ENCODE measurements around the gene HLA-DMA.

The HLA-DMA gene

DNA sequence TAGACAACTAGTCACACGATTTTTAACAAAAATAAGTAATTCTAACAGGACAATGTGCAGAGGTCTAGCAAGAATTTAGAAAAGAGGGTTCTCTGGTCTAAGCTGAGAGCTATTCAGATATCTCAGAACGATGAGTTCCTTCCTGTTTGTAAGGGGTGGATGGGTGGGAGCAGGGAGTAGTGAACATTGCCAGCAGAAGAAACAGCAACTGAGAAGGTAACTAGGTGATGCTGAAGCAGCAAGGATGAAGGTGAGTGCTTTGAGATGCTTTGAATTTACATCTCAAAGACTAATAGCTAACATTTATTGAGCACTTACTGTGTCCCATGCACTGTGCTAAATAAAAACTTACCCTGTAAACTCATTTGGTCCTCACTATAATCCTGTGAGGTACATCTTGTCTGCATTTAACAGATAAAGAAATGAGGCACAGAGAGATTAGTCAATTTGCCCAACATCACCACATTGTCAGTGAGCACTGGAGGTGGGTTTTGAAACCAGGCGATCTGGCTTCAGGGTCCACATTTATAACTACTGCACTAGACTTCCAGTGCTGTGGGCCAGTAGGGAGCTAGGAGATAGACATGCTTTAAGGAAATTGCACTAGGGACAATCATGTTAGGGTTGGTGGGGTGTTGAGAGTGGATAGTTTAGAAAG lies 31.2 kb upstream of the HLA-DMA start:
- Histone ChIP-seq H2BK5ac (ENCODE audit: low read depth, low read length, poor library complexity) (no peak overlapping the region), H3K27me3 (ENCODE audit: insufficient read depth, low read length) (no peaks in the 10 kb centered on the region), H3K9ac (ENCODE audit: low read length) (no peak overlapping the region), H3K14ac (ENCODE audit: low read length) (no peak overlapping the region), H2AK5ac (ENCODE audit: low read length) (no peak overlapping the region), H3K79me1 (ENCODE audit: low read length) (no peaks in the 10 kb centered on the region), H3K4ac (ENCODE audit: low read depth, low read length) (no peak overlapping the region), H3K4me3 (ENCODE audit: low read depth, low read length) (no peak overlapping the region), H3K79me2 (ENCODE audit: control insufficient read depth, insufficient read depth, low read length, poor library complexity) (no peaks in the 10 kb centered on the region), H3K36me3 (ENCODE audit: control insufficient read depth in 1 of 2, insufficient read depth in 2 of 2, low read length in 2 of 2) (peaks cover 18 to 22% of the 10 kb centered on the region in 2 experiments), H3K18ac (ENCODE audit: low read length) (no peak overlapping the region), H3K4me2 (ENCODE audit: low read length) (no peak overlapping the region), H4K12ac (ENCODE audit: low read depth, low read length) (no peak overlapping the region), H4K91ac (ENCODE audit: low read depth, low read length) (no peak overlapping the region), H3K4me1 (ENCODE audit: control insufficient read depth in 1 of 2, insufficient read depth in 2 of 2, low read length in 2 of 2) (no peaks in the 10 kb centered on the region), H3K27ac (ENCODE audit: low read depth, low read length) (no peak overlapping the region), H3K23ac (ENCODE audit: low read length) (no peak overlapping the region), H3K9me3 (ENCODE audit: insufficient read depth, low read depth, low read length) (peaks cover 2% of the 10 kb centered on the region), H2AFZ (ENCODE audit: insufficient read depth, low read length, poor library complexity) (no peak overlapping the region), H4K8ac (ENCODE audit: low read depth, low read length) (no peak overlapping the region), H2BK120ac (ENCODE audit: insufficient read depth, low read length, poor library complexity) (no peak overlapping the region), H2BK12ac (ENCODE audit: low read length) (no peak overlapping the region)
- no CpG with 5 or more reads among the region's 3 CpGs for WGBS (ENCODE audit: extremely low coverage, insufficient coverage, insufficient read length)
- peak in 1 of 2 donors; percentile 28 for DNase-seq

DNA sequence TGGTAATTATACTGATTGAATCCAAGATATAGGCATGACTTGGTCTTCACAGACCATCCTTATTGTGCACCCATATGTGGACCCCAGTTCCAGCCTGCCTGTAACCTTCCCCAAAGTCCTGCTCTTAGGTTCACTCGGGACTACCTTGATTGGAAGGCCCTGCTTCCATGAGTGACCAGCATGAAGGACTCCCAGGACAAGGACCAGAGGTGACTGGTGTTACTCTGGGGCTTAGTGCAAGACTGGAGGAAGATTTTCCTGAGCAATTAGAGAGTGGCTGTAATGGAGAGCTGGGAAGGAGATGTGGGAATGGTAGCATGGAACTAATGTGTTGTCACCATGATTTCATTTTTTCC lies 30.6 kb upstream of the HLA-DMA start:
- no peak overlapping the region for H3K18ac ChIP-seq (ENCODE audit: low read length)
- no peak overlapping the region for H2AK5ac ChIP-seq (ENCODE audit: low read length)
- H3K23ac ChIP-seq (ENCODE audit: low read length), result no peak overlapping the region
- H3K4me2 ChIP-seq (ENCODE audit: low read length), result no peak overlapping the region
- DNase-seq, result peak in 1 of 2 donors; percentile 50
- no peak overlapping the region for H2BK5ac ChIP-seq (ENCODE audit: low read depth, low read length, poor library complexity)
- no peak overlapping the region for H4K8ac ChIP-seq (ENCODE audit: low read depth, low read length)
- no peak overlapping the region for H3K9ac ChIP-seq (ENCODE audit: low read length)
- no CpG with 5 or more reads among the region's 1 CpG for WGBS (ENCODE audit: extremely low coverage, insufficient coverage, insufficient read length)
- no peak overlapping the region for H4K12ac ChIP-seq (ENCODE audit: low read depth, low read length)
- no peak overlapping the region for H4K91ac ChIP-seq (ENCODE audit: low read depth, low read length)
- H3K4me3 ChIP-seq (ENCODE audit: low read depth, low read length), result no peak overlapping the region
- no peaks in the 10 kb centered on the region for H3K79me1 ChIP-seq (ENCODE audit: low read length)
- H2BK120ac ChIP-seq (ENCODE audit: insufficient read depth, low read length, poor library complexity), result no peak overlapping the region
- H3K4me1 ChIP-seq (ENCODE audit: control insufficient read depth in 1 of 2, insufficient read depth in 2 of 2, low read length in 2 of 2), result no peaks in the 10 kb centered on the region
- peaks cover 22 to 27% of the 10 kb centered on the region in 2 experiments for H3K36me3 ChIP-seq (ENCODE audit: control insufficient read depth in 1 of 2, insufficient read depth in 2 of 2, low read length in 2 of 2)
- H3K27ac ChIP-seq (ENCODE audit: low read depth, low read length), result no peak overlapping the region
- H3K9me3 ChIP-seq (ENCODE audit: insufficient read depth, low read depth, low read length), result peaks cover 2% of the 10 kb centered on the region
- H2BK12ac ChIP-seq (ENCODE audit: low read length), result no peak overlapping the region
- no peaks in the 10 kb centered on the region for H3K79me2 ChIP-seq (ENCODE audit: control insufficient read depth, insufficient read depth, low read length, poor library complexity)
- H3K27me3 ChIP-seq (ENCODE audit: insufficient read depth, low read length), result no peaks in the 10 kb centered on the region
- H2AFZ ChIP-seq (ENCODE audit: insufficient read depth, low read length, poor library complexity), result no peak overlapping the region
- H3K14ac ChIP-seq (ENCODE audit: low read length), result no peak overlapping the region
- no peak overlapping the region for H3K4ac ChIP-seq (ENCODE audit: low read depth, low read length)

DNA sequence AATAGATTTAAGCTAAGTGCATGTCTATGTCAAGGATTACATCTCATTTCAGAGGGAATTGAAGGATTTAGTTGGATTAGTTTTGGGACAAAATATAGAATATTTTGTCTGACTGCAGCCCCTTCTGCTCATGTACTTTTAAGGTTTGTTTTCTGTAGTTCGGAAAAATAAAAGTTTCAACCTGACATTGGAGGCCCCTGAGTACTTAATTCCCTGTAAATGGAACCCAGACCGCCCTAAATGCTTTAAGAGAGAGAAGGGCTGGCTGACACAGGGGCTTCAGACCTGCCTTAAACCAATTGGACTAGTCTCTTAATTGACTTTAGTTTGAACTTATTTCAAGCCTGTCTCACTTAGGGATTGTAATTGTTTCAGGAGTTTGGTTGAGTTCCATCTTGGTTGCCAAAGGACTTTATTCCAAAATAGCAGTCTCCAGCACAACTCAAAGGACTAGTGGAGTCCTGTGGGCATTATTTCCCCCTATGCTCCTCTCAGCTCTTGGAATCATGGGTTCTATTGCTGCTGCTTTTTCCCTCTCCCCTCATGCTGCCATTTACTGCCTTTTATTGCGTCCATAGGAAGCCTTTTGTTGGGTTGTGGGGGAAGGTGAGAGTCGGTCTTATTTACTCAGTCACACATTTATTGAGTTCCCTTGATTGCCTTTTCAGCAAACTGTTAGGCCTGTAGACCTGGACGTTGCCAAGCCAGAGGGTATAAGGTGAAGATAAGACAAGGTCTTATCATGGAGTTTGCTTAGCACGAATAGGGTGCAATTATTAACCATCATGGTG lies 30.0 kb upstream of the HLA-DMA start:
- Histone ChIP-seq H3K4me2 (ENCODE audit: low read length) (no peak overlapping the region), H3K79me1 (ENCODE audit: low read length) (no peaks in the 10 kb centered on the region), H3K14ac (ENCODE audit: low read length) (no peak overlapping the region), H3K18ac (ENCODE audit: low read length) (no peak overlapping the region), H4K8ac (ENCODE audit: low read depth, low read length) (no peak overlapping the region), H3K79me2 (ENCODE audit: control insufficient read depth, insufficient read depth, low read length, poor library complexity) (no peaks in the 10 kb centered on the region), H4K91ac (ENCODE audit: low read depth, low read length) (no peak overlapping the region), H3K36me3 (ENCODE audit: control insufficient read depth in 1 of 2, insufficient read depth in 2 of 2, low read length in 2 of 2) (peaks cover 27 to 33% of the 10 kb centered on the region in 2 experiments), H4K12ac (ENCODE audit: low read depth, low read length) (no peak overlapping the region), H3K27ac (ENCODE audit: low read depth, low read length) (no peak overlapping the region), H2BK120ac (ENCODE audit: insufficient read depth, low read length, poor library complexity) (no peak overlapping the region), H2AFZ (ENCODE audit: insufficient read depth, low read length, poor library complexity) (no peak overlapping the region), H2BK12ac (ENCODE audit: low read length) (no peak overlapping the region), H3K4me3 (ENCODE audit: low read depth, low read length) (no peak overlapping the region), H3K9me3 (ENCODE audit: insufficient read depth, low read depth, low read length) (peaks cover 2% of the 10 kb centered on the region), H3K4me1 (ENCODE audit: control insufficient read depth in 1 of 2, insufficient read depth in 2 of 2, low read length in 2 of 2) (no peaks in the 10 kb centered on the region), H3K4ac (ENCODE audit: low read depth, low read length) (no peak overlapping the region), H3K9ac (ENCODE audit: low read length) (no peak overlapping the region), H3K23ac (ENCODE audit: low read length) (no peak overlapping the region), H2AK5ac (ENCODE audit: low read length) (no peak overlapping the region), H3K27me3 (ENCODE audit: insufficient read depth, low read length) (no peaks in the 10 kb centered on the region), H2BK5ac (ENCODE audit: low read depth, low read length, poor library complexity) (no peak overlapping the region)
- peak in 1 of 2 donors; percentile 59 for DNase-seq
- no CpG with 5 or more reads among the region's 6 CpGs for whole genome bisulfite sequencing (ENCODE audit: extremely low coverage, insufficient coverage, insufficient read length)

DNA sequence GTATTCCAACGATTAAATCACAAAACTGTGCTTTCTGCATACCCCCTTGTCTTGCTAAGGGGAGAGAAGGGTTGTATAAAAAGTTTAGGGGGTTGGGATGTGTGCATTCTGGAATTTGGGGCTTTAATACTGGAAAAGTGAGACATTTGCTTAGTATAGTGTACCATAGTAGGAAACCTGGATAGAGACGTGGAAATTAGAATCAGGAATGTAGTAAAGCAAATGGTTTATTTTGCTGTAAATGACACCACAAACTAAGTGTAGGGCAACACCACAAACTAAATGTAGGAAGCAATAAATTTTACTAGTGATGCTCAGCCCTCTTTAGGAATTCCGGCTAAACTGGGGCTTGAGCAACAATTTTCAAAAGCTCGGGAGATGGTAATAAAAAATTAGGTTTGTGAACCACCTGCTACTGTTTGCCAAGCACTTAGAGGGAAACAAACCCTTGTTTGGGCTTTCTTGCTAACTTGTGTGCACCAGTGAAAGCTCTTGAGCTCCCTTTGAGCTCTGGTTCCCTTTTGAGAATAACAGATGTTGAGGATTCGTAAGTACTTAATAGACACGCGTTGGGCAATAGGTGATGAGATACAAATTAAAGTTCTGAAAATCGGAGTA lies 29.3 kb upstream of the HLA-DMA start:
- no peak overlapping the region for H3K4me3 ChIP-seq (ENCODE audit: low read depth, low read length)
- H4K91ac ChIP-seq (ENCODE audit: low read depth, low read length), result no peak overlapping the region
- no peak overlapping the region for H4K8ac ChIP-seq (ENCODE audit: low read depth, low read length)
- H3K4me2 ChIP-seq (ENCODE audit: low read length), result no peak overlapping the region
- no peak overlapping the region for H2BK120ac ChIP-seq (ENCODE audit: insufficient read depth, low read length, poor library complexity)
- peaks cover 33 to 40% of the 10 kb centered on the region in 2 experiments for H3K36me3 ChIP-seq (ENCODE audit: control insufficient read depth in 1 of 2, insufficient read depth in 2 of 2, low read length in 2 of 2)
- no peak overlapping the region for H3K27ac ChIP-seq (ENCODE audit: low read depth, low read length)
- no peak overlapping the region for H3K14ac ChIP-seq (ENCODE audit: low read length)
- peaks cover 2% of the 10 kb centered on the region for H3K9me3 ChIP-seq (ENCODE audit: insufficient read depth, low read depth, low read length)
- no peaks in the 10 kb centered on the region for H3K79me1 ChIP-seq (ENCODE audit: low read length)
- peaks cover 0 to 2% of the 10 kb centered on the region in 2 experiments for H3K4me1 ChIP-seq (ENCODE audit: control insufficient read depth in 1 of 2, insufficient read depth in 2 of 2, low read length in 2 of 2)
- H2BK12ac ChIP-seq (ENCODE audit: low read length), result no peak overlapping the region
- no peak overlapping the region for H2BK5ac ChIP-seq (ENCODE audit: low read depth, low read length, poor library complexity)
- no peak overlapping the region for H2AFZ ChIP-seq (ENCODE audit: insufficient read depth, low read length, poor library complexity)
- no peak overlapping the region for H3K23ac ChIP-seq (ENCODE audit: low read length)
- no peaks in the 10 kb centered on the region for H3K79me2 ChIP-seq (ENCODE audit: control insufficient read depth, insufficient read depth, low read length, poor library complexity)
- peak in 1 of 2 donors; percentile 63 for DNase-seq
- no peak overlapping the region for H2AK5ac ChIP-seq (ENCODE audit: low read length)
- no peak overlapping the region for H3K18ac ChIP-seq (ENCODE audit: low read length)
- H3K4ac ChIP-seq (ENCODE audit: low read depth, low read length), result no peak overlapping the region
- no CpG with 5 or more reads among the region's 8 CpGs for WGBS (ENCODE audit: extremely low coverage, insufficient coverage, insufficient read length)
- no peak overlapping the region for H4K12ac ChIP-seq (ENCODE audit: low read depth, low read length)
- H3K27me3 ChIP-seq (ENCODE audit: insufficient read depth, low read length), result no peaks in the 10 kb centered on the region
- H3K9ac ChIP-seq (ENCODE audit: low read length), result no peak overlapping the region

Data from trophoblast cell (in vitro differentiated cells and primary cell).